Epithelial cell of proximal tubule (primary cell): Measurements from ENCODE around the gene CCDC146. TPM values are rescaled to one million over a fixed set of nuclear protein-coding genes. Genes with fewer than 3 reads are reported as not detected.

ENCODE experiments used
- DNase-seq: peaks from one replicate; pipeline ENCODE4 v3.0.0-alpha.2; 2011; ENCODE audit warnings: low read depth
- H3K4me3 ChIP-seq: 2 replicates; pipeline ENCODE4 v1.5.1; 2011; ENCODE audit warnings: low read depth, mild to moderate bottlenecking, low read length
- total RNA-seq: library from RNA; depleted of rRNA; stranded (reverse); fragments of >200 nt; gene quantifications from 2 replicates; pipeline ENCODE4 v1.2.3, GENCODE V29; 2015
- TF ChIP-seq, protein P1 (sequence below): conservative IDR thresholded peaks from 2 replicates; pipeline ENCODE4 v1.5.1; 2012; ENCODE audit warnings: low read depth, mild to moderate bottlenecking, low read length

The CCDC146 gene
- total RNA-seq, 1 donor from 2014 or later, result 5.2 TPM

GRCh38 chr7:77308792-77309191, 186.4 kb downstream of the CCDC146 start:
- H3K4me3 ChIP-seq, result no peak overlapping the region
- no peak for DNase-seq
- TF ChIP-seq, protein P1, sequence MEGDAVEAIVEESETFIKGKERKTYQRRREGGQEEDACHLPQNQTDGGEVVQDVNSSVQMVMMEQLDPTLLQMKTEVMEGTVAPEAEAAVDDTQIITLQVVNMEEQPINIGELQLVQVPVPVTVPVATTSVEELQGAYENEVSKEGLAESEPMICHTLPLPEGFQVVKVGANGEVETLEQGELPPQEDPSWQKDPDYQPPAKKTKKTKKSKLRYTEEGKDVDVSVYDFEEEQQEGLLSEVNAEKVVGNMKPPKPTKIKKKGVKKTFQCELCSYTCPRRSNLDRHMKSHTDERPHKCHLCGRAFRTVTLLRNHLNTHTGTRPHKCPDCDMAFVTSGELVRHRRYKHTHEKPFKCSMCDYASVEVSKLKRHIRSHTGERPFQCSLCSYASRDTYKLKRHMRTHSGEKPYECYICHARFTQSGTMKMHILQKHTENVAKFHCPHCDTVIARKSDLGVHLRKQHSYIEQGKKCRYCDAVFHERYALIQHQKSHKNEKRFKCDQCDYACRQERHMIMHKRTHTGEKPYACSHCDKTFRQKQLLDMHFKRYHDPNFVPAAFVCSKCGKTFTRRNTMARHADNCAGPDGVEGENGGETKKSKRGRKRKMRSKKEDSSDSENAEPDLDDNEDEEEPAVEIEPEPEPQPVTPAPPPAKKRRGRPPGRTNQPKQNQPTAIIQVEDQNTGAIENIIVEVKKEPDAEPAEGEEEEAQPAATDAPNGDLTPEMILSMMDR, result no peak

GRCh38 chr7:77309714-77310220, 187.4 kb downstream of the CCDC146 start:
- TF ChIP-seq, protein P1, result no peak
- H3K4me3 ChIP-seq, result no peak overlapping the region
- peak; percentile 58 for DNase-seq

DNA sequence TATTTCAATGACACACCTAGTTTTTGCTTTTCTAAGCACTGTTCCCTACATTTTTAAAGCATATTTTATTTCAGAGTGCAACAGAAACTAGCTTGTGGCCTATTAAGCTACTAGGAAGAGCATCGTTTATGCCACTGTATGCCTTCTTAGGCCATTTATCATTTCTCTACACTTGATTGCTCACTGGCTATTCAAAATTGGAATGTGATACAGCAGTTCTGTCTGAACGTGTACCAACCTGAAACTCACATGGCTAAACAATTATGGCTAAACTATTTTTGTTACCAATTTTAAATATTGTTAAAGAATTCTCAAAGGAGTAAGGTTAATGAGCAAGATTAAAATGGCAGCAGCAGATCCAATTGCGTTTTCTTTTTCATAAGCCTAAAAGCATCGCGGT, 188.6 kb downstream of the CCDC146 start:
- no peak overlapping the region for H3K4me3 ChIP-seq
- no peak for DNase-seq
- TF ChIP-seq, protein P1, result no peak

- no peak overlapping the region for H3K4me3 ChIP-seq
- no peak for DNase-seq
- TF ChIP-seq, protein P1, result no peak
Observed at GRCh38 chr7:77313085-77313484, 190.7 kb downstream of the CCDC146 start.

- no peak for DNase-seq
- TF ChIP-seq, protein P1, result no peak
- H3K4me3 ChIP-seq, result no peak overlapping the region
Observed at GRCh38 chr7:77313876-77314480, 191.6 kb downstream of the CCDC146 start.

DNA sequence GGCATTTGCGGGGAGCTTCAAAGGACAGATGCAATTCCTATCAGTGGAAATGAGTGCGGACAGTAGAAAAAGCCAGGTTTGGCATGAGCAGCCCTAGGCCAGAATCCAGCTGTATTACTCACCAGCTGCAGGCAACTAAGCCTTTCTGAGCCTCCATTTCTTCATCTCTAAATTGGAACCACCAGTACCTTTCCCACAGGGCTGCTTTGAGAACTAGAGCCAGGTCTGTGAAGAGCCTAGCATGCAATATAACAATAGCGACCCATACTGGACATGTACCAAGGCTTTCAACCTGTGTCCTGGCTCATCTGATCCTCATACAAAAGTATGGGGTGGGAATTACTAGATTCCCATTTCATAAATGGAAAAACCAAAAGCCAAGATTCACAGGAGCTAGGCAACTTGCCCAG, 192.8 kb downstream of the CCDC146 start:
- DNase-seq, result no peak
- TF ChIP-seq, protein P1, result no peak
- no peak overlapping the region for H3K4me3 ChIP-seq
